GM13977 (cell line): ENCODE measurements around the gene SFRP2.

Experiments
- DNase-seq: peaks from one replicate; pipeline ENCODE4 v3.0.0; 2012; ENCODE audit warnings: low spot score
- in situ Hi-C: fragments of 300-500 bp; cut with MboI; formaldehyde crosslinking; loops from one replicate; pipeline ENCODE4 v1.12.0; 2022; ENCODE audit warnings: low sequenced_read_pairs, low pct_unique_long_range_greater_than_20kb, mixed read lengths, inconsistent platforms; ENCODE audit not compliant: unreplicated experiment
- TF ChIP-seq, protein P1 (sequence below): IDR thresholded peaks from 2 replicates; pipeline ENCODE4 v1.5.1; 2012; ENCODE audit warnings: mild to moderate bottlenecking, control low read depth; ENCODE audit not compliant: insufficient read depth; ENCODE audit errors: extremely low read depth, missing control alignments

Gene SFRP2

DNA sequence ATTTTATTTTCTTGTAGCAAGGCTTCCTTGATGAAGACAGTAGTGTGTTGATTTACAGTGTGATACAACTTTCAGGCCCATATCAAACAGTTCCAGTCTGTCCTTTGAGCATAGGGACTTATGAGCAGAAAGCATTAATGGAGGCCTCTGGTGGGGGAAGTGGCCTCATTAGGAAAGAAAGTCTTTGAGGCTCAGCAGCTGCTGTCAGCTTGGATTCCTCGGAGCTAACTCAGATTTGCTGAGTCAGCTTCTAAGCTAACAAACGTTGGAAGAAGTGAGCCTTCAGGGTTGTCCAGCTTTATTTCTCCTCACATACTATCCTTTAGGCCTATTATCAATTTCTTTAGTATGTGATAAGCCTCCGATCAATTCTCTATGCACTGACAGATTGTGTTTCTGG, 15.8 kb upstream of the SFRP2 start:
- TF ChIP-seq, protein P1, sequence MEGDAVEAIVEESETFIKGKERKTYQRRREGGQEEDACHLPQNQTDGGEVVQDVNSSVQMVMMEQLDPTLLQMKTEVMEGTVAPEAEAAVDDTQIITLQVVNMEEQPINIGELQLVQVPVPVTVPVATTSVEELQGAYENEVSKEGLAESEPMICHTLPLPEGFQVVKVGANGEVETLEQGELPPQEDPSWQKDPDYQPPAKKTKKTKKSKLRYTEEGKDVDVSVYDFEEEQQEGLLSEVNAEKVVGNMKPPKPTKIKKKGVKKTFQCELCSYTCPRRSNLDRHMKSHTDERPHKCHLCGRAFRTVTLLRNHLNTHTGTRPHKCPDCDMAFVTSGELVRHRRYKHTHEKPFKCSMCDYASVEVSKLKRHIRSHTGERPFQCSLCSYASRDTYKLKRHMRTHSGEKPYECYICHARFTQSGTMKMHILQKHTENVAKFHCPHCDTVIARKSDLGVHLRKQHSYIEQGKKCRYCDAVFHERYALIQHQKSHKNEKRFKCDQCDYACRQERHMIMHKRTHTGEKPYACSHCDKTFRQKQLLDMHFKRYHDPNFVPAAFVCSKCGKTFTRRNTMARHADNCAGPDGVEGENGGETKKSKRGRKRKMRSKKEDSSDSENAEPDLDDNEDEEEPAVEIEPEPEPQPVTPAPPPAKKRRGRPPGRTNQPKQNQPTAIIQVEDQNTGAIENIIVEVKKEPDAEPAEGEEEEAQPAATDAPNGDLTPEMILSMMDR: no peak
- in situ Hi-C loops: no loop called here

DNA sequence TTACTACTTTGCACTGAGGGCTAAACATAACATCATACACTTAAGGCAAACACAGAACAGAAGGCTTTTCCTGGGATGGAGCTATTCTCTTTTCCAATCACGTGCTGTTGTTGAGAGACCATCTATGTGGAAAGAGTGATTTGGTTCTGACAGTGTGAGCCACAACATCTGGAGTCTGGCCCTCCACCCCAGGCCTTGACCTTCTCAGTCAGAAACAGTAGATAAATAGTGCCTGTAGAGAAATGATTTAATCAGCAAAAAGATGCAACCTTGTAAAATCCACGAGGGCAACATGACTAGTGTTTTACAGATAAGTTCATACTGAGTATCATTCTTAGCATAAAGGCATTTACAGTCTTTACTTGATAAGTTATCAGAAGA, 10.8 kb upstream of the SFRP2 start:
- in situ Hi-C loops: no loop called here
- no peak for DNase-seq
- TF ChIP-seq, protein P1: no peak

More for the DNA sequence above, 15.8 kb upstream of the SFRP2 start:
- no peak for DNase-seq

DNA sequence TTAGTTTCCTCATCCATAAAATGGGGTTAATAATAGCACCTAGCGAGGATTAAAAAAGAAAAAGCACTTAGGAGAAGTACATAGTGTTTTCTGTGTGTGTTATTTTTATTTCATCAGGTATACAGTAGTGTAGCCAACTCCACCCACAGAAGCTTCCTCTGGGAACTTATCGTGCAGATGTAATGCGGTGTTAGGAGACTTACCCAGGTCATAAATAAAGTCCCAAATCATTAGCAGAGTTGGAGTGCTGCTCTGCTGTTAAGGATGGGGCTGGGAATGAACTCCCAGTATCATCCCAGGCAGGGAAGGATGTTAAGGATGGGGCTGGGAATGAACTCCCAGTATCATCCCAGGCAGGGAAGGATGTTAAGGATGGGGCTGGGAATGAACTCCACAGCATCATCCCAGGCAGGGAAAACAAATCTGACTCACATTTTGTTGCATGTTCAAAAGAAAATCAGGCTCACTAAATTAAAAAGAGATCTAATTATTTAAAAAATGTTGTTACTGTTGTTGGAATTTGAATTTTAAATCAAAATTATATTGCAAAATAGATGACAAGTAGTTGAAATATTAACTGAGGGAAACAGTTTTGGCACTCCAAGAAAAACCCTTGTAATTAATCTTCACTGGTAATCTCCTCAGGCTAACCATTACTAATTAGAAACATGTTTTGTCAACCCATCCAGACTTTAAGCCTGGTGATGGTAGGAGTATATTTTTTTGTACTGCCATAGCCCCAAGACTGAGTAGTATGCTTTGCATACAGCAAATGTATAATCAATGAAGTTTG, 10.2 kb upstream of the SFRP2 start:
- no peak for DNase-seq
- TF ChIP-seq, protein P1: no peak
- in situ Hi-C loops: no loop called here

DNA sequence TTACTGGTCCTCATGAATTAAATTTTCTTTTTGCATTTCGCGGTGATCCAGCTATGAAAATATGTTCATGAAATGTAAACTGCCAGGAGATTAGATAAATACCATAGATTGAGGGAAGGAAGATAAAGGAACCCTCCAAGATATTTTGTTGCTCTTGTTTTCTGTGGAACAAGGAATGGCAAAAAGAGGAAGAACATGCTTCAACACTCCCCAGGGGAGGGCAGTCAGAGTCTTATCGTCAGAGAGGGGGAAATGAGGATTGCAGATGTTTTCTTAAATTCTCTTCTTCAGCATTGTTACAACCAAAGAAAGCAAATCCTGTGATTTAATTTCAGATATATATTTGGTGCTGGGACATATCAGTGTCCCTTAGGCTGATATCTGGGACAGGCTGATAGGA, 9.5 kb upstream of the SFRP2 start:
- in situ Hi-C loops: no loop called here
- DNase-seq: no peak
- TF ChIP-seq, protein P1: no peak

DNA sequence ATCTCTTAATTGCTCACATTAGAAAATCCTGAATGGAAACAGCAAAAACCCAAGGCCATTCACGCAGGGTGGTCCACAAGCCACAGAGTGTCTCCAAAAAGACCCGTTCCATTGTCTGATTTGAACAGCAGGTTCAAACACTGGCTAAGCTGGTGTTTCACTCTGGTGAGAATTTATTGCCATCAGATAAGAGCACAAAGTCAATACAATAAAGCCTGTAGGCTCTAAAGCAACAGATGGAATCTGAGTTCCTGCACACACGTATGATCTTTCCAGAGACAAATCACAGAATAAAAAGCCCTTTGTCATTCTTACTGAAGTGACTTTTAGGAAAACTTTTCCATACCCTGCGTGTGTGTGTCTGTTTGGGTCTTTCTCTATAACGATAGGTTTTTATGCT, 5.1 kb upstream of the SFRP2 start:
- in situ Hi-C loops: no loop called here
- DNase-seq: no peak
- TF ChIP-seq, protein P1: no peak

DNA sequence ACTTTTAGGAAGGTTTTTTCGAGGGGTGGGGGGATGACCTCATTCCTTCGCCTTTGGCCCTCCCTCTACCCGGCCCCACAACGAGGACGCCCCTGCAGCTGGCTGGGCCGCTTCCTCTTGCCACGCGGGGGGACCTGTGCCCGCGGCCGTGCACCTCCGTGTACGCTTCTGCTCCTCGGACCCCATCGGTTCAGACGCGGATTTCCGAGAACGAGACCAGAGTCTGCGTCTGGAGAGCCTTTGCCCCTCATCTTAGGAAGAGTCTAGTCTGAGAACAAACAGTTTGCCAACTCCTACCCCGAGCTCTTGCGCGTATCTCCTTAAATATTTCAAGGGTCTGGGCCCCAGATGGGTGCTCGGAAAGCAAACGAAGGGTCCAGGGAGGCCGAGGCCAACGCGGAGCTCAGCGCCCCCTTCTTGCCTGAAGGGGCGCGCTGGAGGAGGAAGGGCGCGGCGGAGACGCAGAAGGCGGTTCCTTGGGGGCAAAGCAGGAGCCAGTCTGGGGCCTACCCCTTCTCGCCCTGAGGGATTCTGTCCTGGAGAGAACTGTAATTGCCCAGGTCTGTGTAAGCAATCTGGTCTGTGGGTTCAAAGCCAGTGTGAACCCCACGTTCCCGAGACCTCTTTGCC, 3.9 kb upstream of the SFRP2 start:
- in situ Hi-C loops: no loop called here
- no peak for DNase-seq
- TF ChIP-seq, protein P1: no peak
